Activated CD4-positive, alpha-beta T cell treated with anti-CD3 and anti-CD28 coated beads, Interleukin-2, Interleukin-6, amounts not matched to agents 100 ng/mL and 50 ng/mL, durations not matched to agents 16 hours and 8 hours (primary cell): ENCODE measurements around the gene UGT3A1.
"Not testable (repeated sequence)": the region's sequence is repeated elsewhere in the genome, so short reads cannot be mapped to it uniquely, and the experiment has no call there.

Experiments used
- DNase-seq: peaks from one replicate; pipeline ENCODE4 v3.0.0-alpha.2; 2020

Gene UGT3A1

DNA sequence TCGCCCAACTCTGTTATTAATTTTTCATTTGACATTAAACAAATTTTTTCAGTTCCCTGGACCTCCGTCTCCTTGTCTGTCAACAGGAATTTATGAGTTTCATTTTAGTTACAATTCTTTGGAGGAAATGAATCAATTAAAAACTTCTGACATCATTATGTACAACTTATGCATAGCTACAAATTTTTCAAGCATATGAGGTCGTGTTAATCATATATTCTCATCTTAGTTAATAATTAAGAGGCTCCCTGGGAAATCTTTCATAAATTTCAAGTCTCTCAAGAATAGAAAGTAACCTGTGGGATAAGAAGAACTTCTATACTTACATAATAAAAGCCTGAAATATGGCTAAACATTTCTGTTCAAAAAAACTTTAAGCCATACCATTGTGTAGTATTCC, 3.4 kb downstream of the UGT3A1 start:
- DNase-seq = no peak

DNA sequence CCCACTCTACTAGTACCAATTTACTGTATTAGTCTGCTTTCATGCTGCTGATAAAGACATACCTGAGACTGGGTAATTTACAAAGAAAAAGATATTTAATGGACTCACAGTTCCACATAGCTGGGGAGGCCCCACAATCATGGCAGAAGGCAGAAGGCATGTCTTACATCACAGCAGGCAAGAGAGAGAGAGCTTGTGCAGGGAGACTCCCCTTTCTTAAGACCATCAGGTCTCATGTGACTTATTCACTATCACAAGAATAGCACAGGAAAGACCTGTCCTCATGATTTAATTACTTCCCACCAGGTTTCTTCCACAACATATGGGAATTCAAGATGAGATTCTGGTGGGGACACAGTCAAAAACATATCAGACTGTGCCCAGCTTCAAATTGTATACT, 11.5 kb downstream of the UGT3A1 start:
- no peak for DNase-seq

DNA sequence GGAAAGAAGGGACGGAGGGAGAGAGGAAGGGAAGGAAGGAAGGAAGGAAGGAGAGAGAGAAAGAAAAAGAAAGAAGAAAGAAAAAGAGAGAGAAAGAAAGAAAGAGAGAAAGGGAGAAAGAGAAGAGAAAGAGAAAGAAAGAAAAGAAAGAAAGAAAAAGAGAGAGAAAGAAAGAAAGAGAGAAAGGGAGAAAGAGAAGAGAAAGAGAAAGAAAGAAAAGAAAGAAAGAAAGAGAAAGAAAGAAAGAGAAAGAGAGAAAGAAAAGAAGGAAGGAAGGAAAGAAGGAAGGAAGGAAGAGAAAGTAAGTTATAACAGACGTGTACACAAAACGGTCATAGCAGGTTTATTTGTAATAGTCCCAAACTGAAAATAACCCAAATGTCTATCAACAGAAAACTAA, 14.3 kb downstream of the UGT3A1 start:
- DNase-seq = not testable (repeated sequence)

DNA sequence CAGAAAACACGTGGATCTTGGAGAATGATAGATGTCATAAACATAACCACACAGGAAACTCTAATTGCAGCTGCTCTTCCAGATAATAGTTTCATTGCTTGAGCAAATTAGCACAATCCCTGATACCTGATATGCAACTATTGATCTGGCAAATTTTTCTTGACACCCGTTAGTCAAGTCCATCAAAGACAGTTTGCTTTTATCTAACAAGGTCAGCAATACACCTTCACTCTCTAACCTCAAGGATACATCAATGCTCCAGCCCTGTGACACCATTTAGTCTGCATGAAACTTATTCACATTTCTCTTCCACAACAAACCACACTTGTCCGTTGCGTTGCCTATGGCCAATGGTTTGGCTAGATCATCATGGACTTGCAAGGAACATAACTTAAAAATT, 16.6 kb downstream of the UGT3A1 start:
- no peak for DNase-seq

DNA sequence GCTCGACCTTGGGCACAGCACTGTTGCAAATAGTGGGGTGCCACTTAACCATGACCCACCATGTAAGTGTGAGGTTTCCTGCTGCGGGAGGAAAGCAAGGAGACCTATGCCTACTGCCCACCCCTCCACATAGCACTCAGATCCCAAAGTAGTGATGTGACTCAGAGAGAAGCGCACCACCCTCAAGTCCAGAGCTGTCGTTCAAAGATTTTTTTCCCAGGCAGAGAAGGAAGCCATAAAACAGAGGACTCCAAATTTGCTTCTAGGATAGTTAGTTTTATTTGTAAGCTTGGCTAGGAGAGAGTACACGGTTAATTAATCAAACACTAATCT, 19.3 kb downstream of the UGT3A1 start:
- DNase-seq = no peak

DNA sequence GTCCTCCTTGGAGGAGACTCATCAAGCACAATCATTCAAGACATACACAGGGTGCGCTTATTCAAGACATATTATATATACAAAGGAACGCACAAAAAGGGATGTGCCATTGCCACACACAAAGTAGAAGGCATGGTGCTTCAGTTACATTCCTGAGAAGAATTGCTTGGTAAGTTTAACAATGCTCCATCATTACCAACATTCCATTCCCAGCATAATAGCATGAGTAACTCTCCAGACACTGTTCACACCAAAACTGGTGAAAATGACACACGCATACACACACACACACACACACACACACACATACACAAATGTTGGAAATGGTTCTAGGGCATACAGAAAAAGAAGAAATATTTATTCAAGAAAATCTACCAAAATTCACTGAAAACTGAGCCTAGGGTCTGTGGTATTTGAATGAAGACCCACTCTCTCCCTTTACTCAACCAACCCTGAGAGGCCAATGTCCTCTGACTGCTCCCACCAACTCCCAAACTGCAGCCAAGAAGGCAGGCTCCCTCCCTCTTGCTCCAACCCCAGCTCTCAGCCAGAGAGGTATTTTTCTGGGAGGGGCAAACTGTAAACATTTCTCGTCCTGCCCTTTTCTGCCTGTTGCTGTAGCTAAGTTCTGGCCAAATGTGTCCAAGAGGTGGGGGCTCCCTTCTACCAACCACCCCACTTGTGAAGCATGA, 19.9 kb downstream of the UGT3A1 start:
- DNase-seq = no peak

DNA sequence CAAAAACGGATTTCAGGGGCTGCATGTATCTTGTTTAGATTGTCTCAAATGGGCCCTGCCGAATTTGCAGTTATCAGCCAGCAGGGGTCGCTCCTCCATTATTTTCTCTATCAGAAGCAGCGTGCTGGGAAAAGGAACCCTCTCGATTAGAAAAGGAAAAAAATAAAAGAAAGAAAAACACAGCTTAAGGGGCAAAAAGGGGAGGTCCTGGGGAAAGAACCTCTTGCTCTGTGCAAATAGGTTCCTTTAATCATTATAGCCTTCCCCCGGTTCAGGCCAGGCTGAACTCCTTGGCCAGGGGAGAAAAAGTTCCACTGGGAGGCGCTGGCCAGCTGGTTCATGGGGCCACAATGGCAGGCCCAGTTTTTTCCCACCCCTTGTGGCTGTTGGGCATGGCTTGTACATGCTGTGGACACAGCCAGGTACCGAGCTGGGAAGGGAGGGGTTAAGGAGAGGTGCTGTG, 27.8 kb downstream of the UGT3A1 start:
- peak; percentile 30 for DNase-seq

DNA sequence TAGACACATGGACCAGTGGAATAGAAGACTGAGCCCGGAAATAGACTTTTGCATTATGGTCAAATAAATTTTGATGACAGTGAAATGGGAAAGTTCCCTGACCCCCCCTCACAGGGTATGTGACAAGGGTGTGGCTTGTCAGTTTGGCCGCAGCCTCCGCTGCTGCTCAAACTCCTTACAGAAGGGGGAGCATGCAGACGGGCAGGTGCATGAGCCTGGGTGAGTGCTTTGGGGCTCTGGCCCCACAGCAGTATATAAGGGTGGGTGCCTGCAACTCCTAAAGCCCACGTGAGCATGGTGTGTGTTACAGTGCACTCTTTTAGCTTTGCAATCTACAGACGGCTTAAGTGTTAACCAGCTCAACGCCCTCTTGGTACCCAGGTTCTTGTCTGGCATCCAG, 30.9 kb downstream of the UGT3A1 start:
- DNase-seq = no peak

DNA sequence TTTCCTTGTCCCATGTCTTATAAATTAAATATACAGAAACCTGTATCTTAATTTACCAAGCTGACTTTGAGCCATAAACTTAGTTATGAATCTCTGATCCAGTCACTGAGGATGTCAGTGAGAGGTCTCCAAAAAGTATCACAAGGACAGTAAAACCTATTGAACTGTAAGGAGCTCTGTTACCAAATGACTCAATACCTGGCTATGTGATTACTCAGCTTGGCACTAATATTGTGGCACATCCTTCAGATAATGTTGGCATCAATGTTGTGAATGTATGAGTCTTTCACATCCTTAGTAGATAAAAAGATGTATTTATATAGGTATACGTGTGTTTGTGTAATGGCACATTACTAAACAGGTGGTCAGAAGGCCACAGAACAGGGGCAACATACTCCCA, 34.8 kb downstream of the UGT3A1 start:
- no peak for DNase-seq

DNA sequence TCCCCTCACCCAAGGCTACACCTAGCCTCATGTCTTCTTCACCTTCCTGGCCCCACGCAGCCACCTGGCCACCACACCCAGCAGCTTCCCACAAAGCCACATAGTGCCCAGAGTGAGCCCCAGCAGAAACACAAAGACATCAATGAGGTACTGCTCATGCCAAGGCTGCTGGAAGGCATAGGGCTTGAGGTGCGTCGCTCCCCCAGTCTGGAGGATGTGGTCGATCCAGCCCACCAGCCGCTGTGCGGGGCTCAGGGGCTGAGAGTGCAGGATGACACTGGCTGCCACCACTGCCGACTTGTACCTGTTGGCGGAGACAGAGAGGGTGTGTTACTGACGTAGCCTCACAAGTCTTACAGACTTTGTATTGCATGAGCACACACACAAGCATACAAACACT, 37.0 kb downstream of the UGT3A1 start:
- DNase-seq = no peak

DNA sequence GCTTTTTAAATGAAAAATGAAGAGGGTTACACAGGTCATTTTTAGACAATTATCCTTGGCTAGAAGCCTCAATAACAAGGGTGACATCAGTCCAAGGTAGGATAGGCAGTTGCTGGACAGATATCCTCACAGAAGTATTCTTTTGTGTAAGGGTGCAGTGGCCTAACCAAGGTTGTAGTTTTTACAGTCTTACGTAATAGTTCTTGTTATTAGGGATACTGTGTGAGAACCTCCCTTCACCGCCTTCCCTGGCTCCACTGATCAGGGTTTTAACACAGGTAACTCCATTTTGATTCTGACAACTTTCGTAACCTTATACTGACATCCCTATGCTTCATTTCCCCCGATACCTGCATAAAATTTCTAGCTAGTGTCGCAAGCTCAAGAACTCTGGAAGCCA, 44.1 kb downstream of the UGT3A1 start:
- DNase-seq = no peak

DNA sequence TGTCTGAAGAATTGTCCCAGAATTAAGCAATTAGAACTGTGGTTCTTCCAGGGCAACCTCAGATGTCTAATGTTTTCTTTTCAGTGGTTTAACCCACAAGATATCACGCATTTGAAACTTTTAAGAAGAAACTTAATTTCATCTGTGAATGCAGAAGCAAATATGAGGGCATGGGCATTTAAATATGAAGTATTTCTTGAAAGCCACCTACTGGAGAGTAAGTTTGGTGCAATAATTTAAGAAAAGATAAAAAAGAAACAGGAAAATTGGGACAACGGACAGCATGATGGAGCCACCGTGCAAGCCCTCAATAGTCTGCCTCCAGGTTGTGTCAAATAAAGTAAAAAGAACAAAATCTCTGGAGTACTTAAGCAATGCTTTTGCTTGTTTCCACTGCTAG, 51.6 kb downstream of the UGT3A1 start:
- DNase-seq = no peak

DNA sequence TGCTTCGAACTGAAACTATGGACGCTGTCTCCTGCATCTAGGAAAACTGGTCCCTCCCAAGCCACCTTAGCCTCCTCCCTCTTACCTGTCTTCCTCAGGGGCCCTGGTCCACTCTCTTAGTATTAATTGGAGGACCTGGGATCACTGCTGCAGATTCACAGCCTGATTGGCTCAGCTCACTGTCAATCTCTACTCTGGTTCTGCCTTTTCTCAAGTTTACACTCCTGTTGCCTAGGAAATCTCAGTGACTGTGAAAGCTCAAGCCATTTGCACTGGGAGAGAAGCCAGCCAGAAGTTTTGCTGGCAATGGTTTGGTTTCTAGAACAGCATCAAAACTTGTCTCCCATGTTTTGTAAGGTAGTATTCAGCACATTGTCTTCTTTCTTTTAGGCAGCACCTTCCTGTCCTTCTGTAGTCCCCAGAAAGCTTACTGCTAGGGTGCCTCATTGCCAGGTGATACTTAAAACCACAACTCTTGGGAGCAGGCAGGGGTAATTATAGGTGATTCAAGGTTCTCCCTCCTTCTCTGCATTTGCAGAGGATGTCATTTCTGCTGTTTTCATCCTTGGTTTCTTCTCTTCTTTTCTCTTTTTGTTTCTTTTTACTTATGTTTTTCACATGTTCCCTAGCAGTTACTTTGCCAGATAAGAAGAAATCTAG, 52.5 kb downstream of the UGT3A1 start, which contains the start of gene CAPSL:
Gene CAPSL (minus strand): TSS at position 55 of the 660 bp plus-strand sequence. CDS start 17,502 bp downstream, outside the sequence.
- DNase-seq = no peak

DNA sequence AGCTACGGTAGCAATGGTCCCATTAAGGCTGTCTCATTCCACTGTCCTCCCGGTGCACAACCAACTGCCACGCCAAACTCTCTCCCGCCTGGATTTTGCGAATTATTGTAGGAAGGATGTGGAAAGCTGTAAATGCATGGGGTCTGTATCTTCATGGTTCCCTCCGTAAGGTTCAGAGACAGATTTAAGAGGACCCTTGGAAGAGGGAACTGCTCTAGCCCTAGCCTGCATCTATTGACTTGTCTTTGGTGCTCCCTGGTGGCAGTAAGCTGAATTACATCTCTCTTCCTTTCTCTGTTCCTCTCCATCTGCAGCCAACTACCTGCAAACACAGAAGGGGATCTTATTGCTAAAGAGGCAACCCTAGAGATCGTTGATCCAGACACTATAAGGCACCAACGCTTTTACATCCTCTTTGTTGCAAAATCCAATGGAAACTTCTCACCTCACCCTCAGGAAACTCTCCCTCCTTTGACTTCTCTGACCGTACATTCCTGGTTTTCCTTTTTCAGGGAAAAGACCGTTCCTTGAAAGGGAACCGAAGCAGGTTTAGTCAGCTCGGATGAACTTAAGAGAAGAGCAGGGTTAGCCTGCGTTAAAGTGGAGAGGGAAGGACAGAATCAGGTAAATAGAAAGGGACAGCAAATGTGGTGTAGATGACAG, 64.7 kb downstream of the UGT3A1 start:
- peak; percentile 85 for DNase-seq

DNA sequence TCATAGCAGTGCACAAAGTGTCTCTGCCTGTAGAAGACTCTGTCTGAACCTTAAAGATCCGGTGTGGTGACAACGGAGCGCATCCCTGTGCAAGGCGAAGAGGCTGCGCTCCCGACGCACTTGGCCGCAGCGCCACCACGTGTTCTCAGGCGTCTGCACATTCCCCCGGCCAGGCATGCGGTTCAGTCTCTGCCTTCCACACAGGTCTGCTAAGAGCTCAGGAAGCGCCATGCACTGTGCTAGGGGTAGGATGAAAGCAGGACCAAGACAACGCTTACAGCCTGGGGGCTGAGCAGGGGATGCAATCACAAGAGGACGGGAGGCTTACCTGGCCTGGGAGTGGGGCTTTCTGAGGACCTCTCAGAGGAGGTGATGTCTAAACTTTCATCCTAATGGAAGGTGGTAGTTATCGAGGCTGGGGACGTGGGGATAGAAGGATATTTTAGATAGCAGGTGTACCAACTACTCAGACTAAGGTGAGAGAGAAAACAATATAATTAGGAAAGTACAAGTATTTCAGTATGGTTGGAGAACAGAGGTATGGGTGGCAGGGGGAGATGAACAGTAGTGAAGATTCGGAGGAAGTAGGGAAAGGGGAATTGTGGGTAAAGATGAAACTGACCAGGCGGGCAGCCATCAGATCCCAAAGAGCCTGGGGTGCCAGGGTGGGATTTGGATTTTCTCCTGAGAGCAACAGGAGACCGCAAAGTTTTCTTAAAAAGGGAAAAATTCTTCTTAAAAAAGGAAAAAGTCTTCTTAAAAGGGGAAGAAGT, 66.1 kb downstream of the UGT3A1 start:
- DNase-seq = peak; percentile 95

DNA sequence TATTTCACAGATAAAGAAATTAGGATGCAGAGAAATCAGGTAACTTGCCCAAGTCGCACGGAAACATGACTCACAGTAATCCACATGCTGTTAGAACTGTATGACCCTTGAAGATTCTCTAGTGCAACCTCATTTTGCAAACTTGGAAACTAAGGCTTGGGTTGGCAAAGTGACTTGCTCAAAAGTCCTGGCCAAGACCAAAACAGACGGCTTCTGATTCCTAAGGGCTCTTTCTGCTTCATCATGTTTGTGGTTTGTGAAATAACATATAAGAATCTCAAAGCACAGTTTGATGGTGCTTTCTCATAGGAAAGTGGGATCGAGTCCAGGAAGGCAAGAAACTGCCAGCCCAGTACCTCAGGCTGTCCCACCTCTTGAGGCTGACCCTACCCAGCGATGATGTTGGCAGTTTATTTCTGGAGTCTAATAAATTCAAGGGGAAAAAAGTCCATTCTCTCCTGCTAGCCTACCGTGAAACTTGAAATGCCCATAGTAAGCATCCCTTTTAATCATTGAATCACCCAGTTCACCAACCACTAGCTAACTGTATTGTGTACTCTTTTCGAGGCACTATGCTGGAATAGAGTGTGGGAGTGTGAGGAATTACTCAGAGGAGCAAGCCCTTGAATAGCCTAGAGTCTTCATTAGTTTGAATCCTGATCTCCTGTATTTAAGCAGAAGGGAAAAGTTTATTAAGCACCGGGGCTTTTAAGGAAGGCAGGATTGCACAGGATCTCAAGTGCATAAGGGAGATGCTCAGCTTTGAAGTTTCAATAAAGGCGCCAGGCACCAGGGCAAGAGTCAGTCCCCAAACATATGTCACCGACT, 66.9 kb downstream of the UGT3A1 start:
- DNase-seq = peak; percentile 62

DNA sequence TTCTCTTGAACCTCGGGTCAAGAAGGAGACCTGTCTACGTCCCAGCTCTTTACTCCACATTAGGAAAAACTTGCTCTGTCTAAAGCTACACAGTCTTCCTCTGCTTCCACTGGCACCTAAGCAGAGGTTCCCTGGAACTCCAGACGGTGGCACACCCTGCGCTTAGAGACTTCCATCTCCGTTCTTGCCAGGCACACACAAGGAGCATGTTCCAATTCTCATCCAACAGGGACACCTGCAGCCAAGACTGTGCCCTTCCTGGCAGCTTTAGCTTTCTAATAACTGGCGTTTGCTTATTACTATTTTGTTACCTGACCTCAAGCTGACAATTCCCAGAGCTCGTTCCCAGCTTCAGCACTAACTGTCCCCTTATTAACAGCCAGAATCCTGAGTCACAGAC, 68.7 kb downstream of the UGT3A1 start:
- DNase-seq = no peak

DNA sequence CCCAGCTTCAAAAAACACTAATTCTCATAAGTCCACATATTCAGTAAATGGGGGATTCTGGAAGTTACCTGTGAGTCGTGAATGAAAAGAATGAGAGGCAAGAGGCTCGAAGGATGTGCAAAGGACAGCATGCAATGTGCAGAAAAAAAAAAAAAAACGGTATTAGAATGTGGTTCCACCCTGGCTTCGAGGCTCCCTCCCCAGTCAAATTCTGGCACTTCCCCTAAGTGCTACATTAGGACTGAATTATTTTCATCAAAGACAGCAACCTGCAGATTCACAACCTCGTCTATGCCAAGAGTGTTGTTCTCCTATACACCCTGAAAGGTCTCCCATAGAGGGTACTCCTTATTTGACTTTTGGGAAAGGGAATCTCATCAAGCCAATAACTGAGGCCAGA, 69.3 kb downstream of the UGT3A1 start:
- DNase-seq = no peak

DNA sequence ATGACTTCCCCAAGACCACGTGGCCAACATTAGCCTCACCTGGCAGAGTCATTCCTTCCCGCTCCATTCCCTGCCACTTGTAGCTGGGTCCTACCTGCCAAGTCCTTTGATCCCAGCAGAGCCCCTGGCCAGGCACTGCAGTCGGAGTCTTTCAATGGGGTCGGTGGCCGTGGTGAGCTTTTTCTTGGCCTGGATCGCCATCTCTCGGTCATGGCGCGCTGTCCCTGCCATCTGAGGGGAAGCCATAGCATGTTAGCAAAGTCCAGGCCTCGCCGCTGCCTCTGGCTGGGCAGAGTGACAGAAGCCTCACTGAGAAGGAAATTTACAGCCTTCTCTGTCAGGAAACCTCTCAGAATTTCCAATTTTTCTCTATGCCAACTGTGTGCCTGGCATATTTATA, 70.3 kb downstream of the UGT3A1 start:
- no peak for DNase-seq

DNA sequence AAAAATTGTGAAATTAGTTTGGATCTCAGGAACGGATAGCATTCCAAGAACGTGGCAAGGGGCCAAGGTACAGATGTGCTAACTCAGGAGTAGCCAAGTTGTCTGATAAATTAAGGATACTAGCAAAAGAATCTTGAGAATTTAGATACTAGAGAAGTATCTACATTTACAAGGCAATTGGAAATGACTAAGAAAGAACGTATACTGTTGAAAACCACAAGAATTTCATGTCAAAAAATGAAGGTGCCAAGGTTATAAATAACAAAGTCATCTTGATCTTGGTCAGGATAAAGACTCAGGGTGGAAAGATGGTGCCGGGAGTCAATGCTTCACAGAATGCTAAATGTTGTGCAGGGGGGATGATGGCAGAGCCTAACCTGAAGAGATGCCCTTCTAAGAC, 72.0 kb downstream of the UGT3A1 start:
- DNase-seq = peak; percentile 76

DNA sequence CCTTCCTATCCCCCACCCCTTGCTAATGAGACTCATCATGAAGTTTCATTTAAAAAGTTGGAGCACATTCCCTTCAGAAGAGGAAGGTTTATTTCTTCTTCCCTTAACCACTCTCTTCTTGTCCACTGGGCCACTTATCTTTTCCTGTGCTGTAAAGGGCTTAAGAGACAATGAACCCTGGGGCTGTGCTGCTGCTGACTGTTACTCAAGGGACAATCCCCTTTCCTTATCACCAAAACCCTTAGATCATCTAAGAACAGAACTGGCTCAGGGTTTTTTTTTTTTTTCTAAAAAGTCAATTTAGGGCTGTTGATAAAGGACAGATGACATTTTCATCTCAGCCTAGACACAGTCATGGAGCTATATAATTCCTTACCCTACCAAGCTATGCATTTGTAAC, 82.4 kb downstream of the UGT3A1 start:
- DNase-seq = no peak

DNA sequence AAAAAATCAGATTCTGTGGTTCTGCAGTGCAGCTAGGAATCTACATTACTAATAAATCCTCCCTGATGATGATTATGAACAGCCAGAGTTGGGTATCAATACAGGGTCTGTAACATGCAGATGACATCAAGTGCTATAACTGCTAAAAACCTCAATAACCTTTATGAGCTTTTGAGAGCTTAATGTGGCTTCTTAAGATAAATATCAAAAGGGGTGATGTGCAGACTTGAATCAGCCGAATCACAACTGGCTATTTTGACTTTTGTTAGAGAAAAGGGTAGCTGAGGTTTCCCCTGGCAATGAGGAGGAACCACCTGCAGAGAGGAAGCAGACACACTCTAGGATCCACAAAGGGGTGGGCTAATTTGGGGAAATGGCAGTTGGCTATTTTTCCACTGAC, 83.0 kb downstream of the UGT3A1 start:
- peak; percentile 46 for DNase-seq
